Progenitor cell of endocrine pancreas (in vitro differentiated cells): ENCODE results near the gene TP53I11. TPM values are rescaled to one million over a fixed set of nuclear protein-coding genes. Genes with fewer than 3 reads are reported as not detected.

ENCODE experiments used
- DNase-seq: peaks from one replicate; pipeline ENCODE4 v3.0.0; 2021; ENCODE audit warnings: low spot score; ENCODE audit not compliant: unreplicated experiment
- H3K27ac Mint-ChIP-seq: 2 replicates; pipeline ENCODE4 v1.8.0; 2021; ENCODE audit warnings: mild to moderate bottlenecking, moderate library complexity, mixed read lengths
- H3K27me3 Mint-ChIP-seq: 2 replicates; pipeline ENCODE4 v1.8.0; 2021; ENCODE audit warnings: mixed read lengths
- H3K36me3 Mint-ChIP-seq: 2 replicates; pipeline ENCODE4 v1.8.0; 2022; ENCODE audit warnings: mixed read lengths; ENCODE audit not compliant: insufficient read depth
- H3K4me1 Mint-ChIP-seq: 2 replicates; pipeline ENCODE4 v1.8.0; 2021; ENCODE audit warnings: low read depth, mixed read lengths
- H3K4me3 Mint-ChIP-seq: 2 replicates; pipeline ENCODE4 v1.8.0; 2021; ENCODE audit warnings: low read depth, mild to moderate bottlenecking, moderate library complexity, mixed read lengths
- H3K9me3 Mint-ChIP-seq: 2 replicates; pipeline ENCODE4 v1.8.0; 2021; ENCODE audit warnings: low read depth, mixed read lengths
- total RNA-seq: library from RNA; stranded (reverse); gene quantifications from 2 replicates; pipeline ENCODE4 v1.2.1, GENCODE V29; 2021
- TF ChIP-seq, protein P1 (sequence below): fragments of 200-600 bp; sonication (generic); IDR thresholded peaks from one replicate; pipeline ENCODE4 v1.5.0; 2021; ENCODE audit warnings: antibody characterized with exemption, mild to moderate bottlenecking; ENCODE audit not compliant: unreplicated experiment

Gene TP53I11
- total RNA-seq, 1 donor from 2014 or later, result 82.8 TPM

DNA sequence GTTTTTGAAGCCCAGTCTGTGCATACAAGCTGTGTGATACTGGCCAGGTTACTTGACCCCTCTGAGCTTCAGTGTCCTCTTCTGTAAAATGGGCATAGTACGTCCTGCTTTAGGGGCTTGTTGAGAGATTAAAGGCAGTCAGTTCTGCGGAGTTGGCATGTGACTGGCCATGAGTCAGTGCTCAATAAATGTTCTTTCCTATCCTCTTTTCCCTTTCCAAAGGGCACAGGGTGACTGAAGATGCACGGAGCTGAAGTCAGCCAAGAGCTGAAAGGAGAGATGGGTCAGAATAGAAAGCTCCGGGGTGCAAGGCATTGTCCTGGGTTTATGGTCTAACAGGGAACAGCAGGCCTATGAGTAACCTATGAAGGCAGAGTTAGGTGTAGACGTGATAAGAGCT lies 48.9 kb downstream of the TP53I11 start:
- no peak for DNase-seq
- no peaks in the 10 kb centered on the region for H3K4me1 Mint-ChIP-seq

GRCh38 chr11:44901120-44901633 lies 49.5 kb downstream of the TP53I11 start:
- no peak for DNase-seq
- Mint-ChIP-seq H3K36me3 (peaks cover 4% of the 10 kb centered on the region), H3K27ac (no peak overlapping the region), H3K4me1 (no peaks in the 10 kb centered on the region), H3K27me3 (no peaks in the 10 kb centered on the region), H3K9me3 (no peaks in the 10 kb centered on the region), H3K4me3 (no peak overlapping the region)
- TF ChIP-seq, protein P1, sequence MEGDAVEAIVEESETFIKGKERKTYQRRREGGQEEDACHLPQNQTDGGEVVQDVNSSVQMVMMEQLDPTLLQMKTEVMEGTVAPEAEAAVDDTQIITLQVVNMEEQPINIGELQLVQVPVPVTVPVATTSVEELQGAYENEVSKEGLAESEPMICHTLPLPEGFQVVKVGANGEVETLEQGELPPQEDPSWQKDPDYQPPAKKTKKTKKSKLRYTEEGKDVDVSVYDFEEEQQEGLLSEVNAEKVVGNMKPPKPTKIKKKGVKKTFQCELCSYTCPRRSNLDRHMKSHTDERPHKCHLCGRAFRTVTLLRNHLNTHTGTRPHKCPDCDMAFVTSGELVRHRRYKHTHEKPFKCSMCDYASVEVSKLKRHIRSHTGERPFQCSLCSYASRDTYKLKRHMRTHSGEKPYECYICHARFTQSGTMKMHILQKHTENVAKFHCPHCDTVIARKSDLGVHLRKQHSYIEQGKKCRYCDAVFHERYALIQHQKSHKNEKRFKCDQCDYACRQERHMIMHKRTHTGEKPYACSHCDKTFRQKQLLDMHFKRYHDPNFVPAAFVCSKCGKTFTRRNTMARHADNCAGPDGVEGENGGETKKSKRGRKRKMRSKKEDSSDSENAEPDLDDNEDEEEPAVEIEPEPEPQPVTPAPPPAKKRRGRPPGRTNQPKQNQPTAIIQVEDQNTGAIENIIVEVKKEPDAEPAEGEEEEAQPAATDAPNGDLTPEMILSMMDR, result no peak

More for the DNA sequence above, 48.9 kb downstream of the TP53I11 start:
- TF ChIP-seq, protein P1, result no peak
- no peak overlapping the region for H3K27ac Mint-ChIP-seq
- H3K27me3 Mint-ChIP-seq, result no peaks in the 10 kb centered on the region
- H3K36me3 Mint-ChIP-seq, result peaks cover 4% of the 10 kb centered on the region
- H3K4me3 Mint-ChIP-seq, result no peak overlapping the region
- H3K9me3 Mint-ChIP-seq, result no peaks in the 10 kb centered on the region

- peaks cover 4% of the 10 kb centered on the region for H3K36me3 Mint-ChIP-seq
- no peaks in the 10 kb centered on the region for H3K27me3 Mint-ChIP-seq
- TF ChIP-seq, protein P1, result no peak
- no peaks in the 10 kb centered on the region for H3K9me3 Mint-ChIP-seq
- DNase-seq, result no peak
- H3K4me3 Mint-ChIP-seq, result no peak overlapping the region
- no peaks in the 10 kb centered on the region for H3K4me1 Mint-ChIP-seq
- H3K27ac Mint-ChIP-seq, result no peak overlapping the region
Observed at GRCh38 chr11:44899959-44900358, 50.7 kb downstream of the TP53I11 start.

DNA sequence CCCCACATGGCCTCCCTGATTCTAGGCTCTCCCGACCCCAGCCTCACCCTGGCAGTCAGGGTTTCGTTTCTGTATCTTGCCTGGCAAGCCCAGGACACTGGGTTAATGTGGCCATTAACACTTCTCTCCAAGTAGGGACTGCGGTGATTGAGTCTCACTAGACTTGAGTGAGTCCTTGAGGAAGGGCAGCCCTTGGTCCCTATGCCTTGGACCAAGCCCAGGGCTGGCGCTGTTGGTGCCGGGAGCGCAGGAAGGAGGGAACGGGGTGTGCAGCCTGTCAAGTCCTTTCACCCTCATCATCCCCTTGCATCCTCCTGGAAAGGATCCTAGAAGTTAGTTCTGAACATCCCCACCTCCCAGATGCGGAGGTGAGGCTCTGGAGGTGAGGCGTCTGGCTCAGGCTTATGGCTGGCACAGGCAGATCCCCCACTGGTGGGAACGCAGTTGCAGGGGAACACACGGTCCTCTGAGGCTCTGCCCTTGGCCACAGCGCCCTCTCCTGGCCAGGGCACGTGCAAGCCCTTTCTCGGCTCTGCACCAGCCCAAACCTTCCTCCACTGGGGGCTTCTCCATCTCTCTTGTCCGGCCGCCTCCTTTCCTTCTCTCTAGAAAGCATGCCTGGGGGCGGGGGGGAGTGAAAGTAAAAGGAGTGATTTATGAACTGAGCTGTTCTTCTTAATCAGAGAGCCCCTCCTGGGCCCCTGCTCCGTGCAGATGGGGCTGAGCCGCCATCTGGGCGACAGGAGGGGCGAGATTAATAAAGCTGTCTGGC lies 56.7 kb downstream of the TP53I11 start:
- Mint-ChIP-seq H3K36me3 (peaks cover 4% of the 10 kb centered on the region), H3K9me3 (no peaks in the 10 kb centered on the region), H3K27ac (no peak overlapping the region), H3K4me3 (no peak overlapping the region), H3K27me3 (no peaks in the 10 kb centered on the region), H3K4me1 (no peaks in the 10 kb centered on the region)
- TF ChIP-seq, protein P1, result peak; percentile 97
- DNase-seq, result peak; percentile 72

- no peak for DNase-seq
- no peaks in the 10 kb centered on the region for H3K9me3 Mint-ChIP-seq
- H3K4me1 Mint-ChIP-seq, result no peaks in the 10 kb centered on the region
- no peaks in the 10 kb centered on the region for H3K27me3 Mint-ChIP-seq
- no peak overlapping the region for H3K4me3 Mint-ChIP-seq
- H3K27ac Mint-ChIP-seq, result no peak overlapping the region
- H3K36me3 Mint-ChIP-seq, result no peaks in the 10 kb centered on the region
- TF ChIP-seq, protein P1, result no peak
Observed at GRCh38 chr11:44893308-44893822, 57.3 kb downstream of the TP53I11 start.
